ENCODE measurements around the gene CRIP3. TPM values are rescaled to one million over a fixed set of nuclear protein-coding genes. Genes with fewer than 3 reads are reported as not detected.
A peak's percentile ranks its signal among the peaks of the same experiment; 100 is the strongest.

Gene CRIP3
- total and polyA plus RNA-seq, 2 of the 13 experiments (the other 11 are each of a cell fraction or from before 2014, with no cell fraction given): 6.3 to 9.3 TPM

- TF ChIP-seq ZNF501 (CRISPR knock-in tag; IDR thresholded peaks at IDR 0.05) (peak; percentile 46; the same call in 1 of the 2 replicates), RBM22 (optimal IDR thresholded peaks at IDR 0.05; ENCODE audit: low read length) (no peak), SUZ12 (IDR thresholded peaks at IDR 0.05; ENCODE audit: low read depth, low read length) (no peak), ZNF10 (CRISPR knock-in tag; IDR thresholded peaks at IDR 0.05; ENCODE audit: borderline replicate concordance, low read depth) (no peak), NR2F1 (CRISPR knock-in tag; IDR thresholded peaks at IDR 0.05) (0 out of 4 replicates have a peak, but pooled peaks of 1 of the 2 experiments have one; percentile 17), HMGXB3 (CRISPR knock-in tag; IDR thresholded peaks at IDR 0.05; ENCODE audit: borderline replicate concordance) (no peak), POGK (CRISPR knock-in tag; conservative IDR thresholded peaks at IDR 0.05) (peak; percentile 68; the same call in 1 of the 2 replicates), ZZZ3 (CRISPR knock-in tag; IDR thresholded peaks at IDR 0.05; ENCODE audit: borderline replicate concordance) (no peak; the same call in 1 of the 2 replicates), BHLHE40 (IDR thresholded peaks at IDR 0.05; ENCODE audit: low read length) (no peak), ZFP36L1 (CRISPR knock-in tag; IDR thresholded peaks at IDR 0.05) (no peak), RERE (CRISPR knock-in tag; IDR thresholded peaks at IDR 0.05; ENCODE audit: low read depth) (no peak), MAFG (CRISPR knock-in tag; IDR thresholded peaks at IDR 0.05) (no peak), SKI (IDR thresholded peaks at IDR 0.05; ENCODE audit: partially characterized antibody) (peak; percentile 80), MATR3 (CRISPR knock-in tag; IDR thresholded peaks at IDR 0.05) (no peak)
- TF ChIP-seq, protein P1, sequence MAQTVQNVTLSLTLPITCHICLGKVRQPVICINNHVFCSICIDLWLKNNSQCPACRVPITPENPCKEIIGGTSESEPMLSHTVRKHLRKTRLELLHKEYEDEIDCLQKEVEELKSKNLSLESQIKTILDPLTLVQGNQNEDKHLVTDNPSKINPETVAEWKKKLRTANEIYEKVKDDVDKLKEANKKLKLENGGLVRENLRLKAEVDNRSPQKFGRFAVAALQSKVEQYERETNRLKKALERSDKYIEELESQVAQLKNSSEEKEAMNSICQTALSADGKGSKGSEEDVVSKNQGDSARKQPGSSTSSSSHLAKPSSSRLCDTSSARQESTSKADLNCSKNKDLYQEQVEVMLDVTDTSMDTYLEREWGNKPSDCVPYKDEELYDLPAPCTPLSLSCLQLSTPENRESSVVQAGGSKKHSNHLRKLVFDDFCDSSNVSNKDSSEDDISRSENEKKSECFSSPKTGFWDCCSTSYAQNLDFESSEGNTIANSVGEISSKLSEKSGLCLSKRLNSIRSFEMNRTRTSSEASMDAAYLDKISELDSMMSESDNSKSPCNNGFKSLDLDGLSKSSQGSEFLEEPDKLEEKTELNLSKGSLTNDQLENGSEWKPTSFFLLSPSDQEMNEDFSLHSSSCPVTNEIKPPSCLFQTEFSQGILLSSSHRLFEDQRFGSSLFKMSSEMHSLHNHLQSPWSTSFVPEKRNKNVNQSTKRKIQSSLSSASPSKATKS (CRISPR knock-in tag; IDR thresholded peaks at IDR 0.05): no peak
These were observed 33.6 kb downstream of the CRIP3 start (continued) for GRCh38 chr6:43274916-43275597.
